ENCODE data around the gene MCTP2.
"Not testable (repeated sequence)": the region's sequence is repeated elsewhere in the genome, so short reads cannot be mapped to it uniquely, and the experiment has no call there.

Gene MCTP2

GRCh38 chr15:94239474-94239873, 8.1 kb downstream of the MCTP2 start:
- no peak for DNase-seq (ENCODE audit: low read depth, low spot score)
- POLR2A ChIA-PET, result interaction anchor here (0.5 kb wide), 1 partner anchor 15 kb away, joined by 3 read pairs; no protein-coding TSS in a partner anchor
- CTCF ChIA-PET, result interaction anchor here (0.6 kb wide), 1 partner anchor 11 kb away, joined by 3 read pairs; no protein-coding TSS in a partner anchor
- no peak overlapping the region for H3K4me3 ChIP-seq (ENCODE audit: low read depth, low read length)
- TF ChIP-seq CTCF (IDR thresholded peaks at IDR 0.05; ENCODE audit: insufficient read depth, low read length, missing control alignments), result no peak

DNA sequence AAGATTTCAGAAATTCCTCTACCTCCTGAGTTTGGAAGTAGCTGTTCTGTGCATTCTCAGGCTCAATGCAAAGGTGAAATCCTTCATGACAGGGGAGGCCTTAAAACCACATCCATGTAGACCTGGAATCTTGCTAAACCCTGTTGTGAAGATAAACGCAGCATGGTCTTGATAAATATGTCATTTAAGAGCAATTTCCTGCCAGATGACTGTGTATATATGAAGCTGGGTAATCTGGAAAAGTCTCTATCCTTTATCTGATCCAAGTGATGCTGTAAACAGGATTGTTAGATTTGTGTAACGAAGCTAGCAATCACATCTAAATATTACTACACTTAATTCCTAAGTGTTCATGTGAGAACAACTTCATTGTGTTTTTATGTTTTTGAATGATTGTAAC, 9.1 kb downstream of the MCTP2 start:
- POLR2A ChIA-PET, result interaction anchor here (0.6 to 0.8 kb wide), 2 partner anchors 9 to 423 kb away, joined by 3 read pairs; partner anchors contain the start of gene MCTP2

DNA sequence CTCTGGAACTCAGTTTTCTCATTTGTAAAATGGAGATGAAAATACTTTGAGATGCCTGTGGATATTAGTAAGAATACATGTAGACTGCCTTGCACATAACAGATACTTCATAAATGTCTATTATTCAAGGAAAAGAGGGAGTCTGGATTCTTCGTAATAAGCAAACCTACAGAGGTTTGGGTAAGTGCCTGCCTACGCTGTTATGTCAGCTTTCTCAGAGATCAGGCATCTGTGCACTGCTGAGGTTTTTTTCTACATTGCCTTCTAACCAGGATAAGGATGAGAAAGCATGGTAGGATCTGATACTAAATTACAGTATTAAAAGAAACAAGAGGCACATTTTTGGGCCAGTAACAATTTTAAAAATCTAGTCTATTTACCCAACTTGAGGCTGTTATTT, 10.9 kb downstream of the MCTP2 start:
- no peak for TF ChIP-seq CTCF (IDR thresholded peaks at IDR 0.05; ENCODE audit: insufficient read depth, low read length, missing control alignments)
- POLR2A ChIA-PET, result no interaction called here
- CTCF ChIA-PET, result no interaction called here
- no peak for DNase-seq (ENCODE audit: low read depth, low spot score)
- no peak overlapping the region for H3K4me3 ChIP-seq (ENCODE audit: low read depth, low read length)

More for the DNA sequence above, 9.1 kb downstream of the MCTP2 start:
- CTCF ChIA-PET, result interaction anchor here (1.3 kb wide), 1 partner anchor 8 kb away, joined by 3 read pairs; no protein-coding TSS in a partner anchor
- H3K4me3 ChIP-seq (ENCODE audit: low read depth, low read length), result no peak overlapping the region
- TF ChIP-seq CTCF (IDR thresholded peaks at IDR 0.05; ENCODE audit: insufficient read depth, low read length, missing control alignments), result no peak
- DNase-seq (ENCODE audit: low read depth, low spot score), result no peak

DNA sequence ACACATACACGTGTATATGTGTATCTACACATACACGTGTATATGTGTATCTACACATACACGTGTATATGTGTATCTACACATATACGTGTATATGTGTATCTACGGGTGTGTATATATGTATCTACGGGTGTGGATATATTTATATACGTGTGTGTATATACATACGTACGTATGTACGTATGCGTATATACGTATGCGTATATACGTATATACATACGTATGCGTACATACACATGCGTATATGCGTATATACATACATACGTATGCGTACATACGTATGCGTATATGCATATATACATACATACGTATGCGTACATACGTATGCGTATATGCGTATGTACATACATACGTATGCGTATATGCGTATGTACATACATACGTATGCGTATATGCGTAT, 11.6 kb downstream of the MCTP2 start:
- POLR2A ChIA-PET; CTCF ChIA-PET; DNase-seq (ENCODE audit: low read depth, low spot score); H3K4me3 ChIP-seq (ENCODE audit: low read depth, low read length): not testable (repeated sequence)

GRCh38 chr15:94243418-94243817, 12.1 kb downstream of the MCTP2 start:
- POLR2A ChIA-PET, result no interaction called here
- DNase-seq (ENCODE audit: low read depth, low spot score), result no peak
- CTCF ChIA-PET, result no interaction called here
- TF ChIP-seq CTCF (IDR thresholded peaks at IDR 0.05; ENCODE audit: insufficient read depth, low read length, missing control alignments), result no peak
- no peak overlapping the region for H3K4me3 ChIP-seq (ENCODE audit: low read depth, low read length)

GRCh38 chr15:94246016-94246415, 14.7 kb downstream of the MCTP2 start:
- H3K4me3 ChIP-seq (ENCODE audit: low read depth, low read length), result no peak overlapping the region
- CTCF ChIA-PET, result no interaction called here
- TF ChIP-seq CTCF (IDR thresholded peaks at IDR 0.05; ENCODE audit: insufficient read depth, low read length, missing control alignments), result no peak
- no peak for DNase-seq (ENCODE audit: low read depth, low spot score)
- POLR2A ChIA-PET, result no interaction called here

Measured in AG04449 (cell line).